Stimulated activated CD4-positive, alpha-beta T cell treated with anti-CD3 and anti-CD28 coated beads, Interleukin-15, amount 100 ng/mL, for 48 hours (primary cell): ENCODE results near the gene CDH23.

ENCODE experiments used
- DNase-seq, 2 donors: peaks; one replicate each; pipeline ENCODE4 v3.0.0-alpha.2; 2020; ENCODE audit warnings: low read depth in 2 of 2

Gene CDH23

GRCh38 chr10:71369602-71370001 is 27.1 kb upstream of the CDH23 start:
- DNase-seq, result no peak

- no peak for DNase-seq
These were observed 26.7 kb upstream of the CDH23 start for GRCh38 chr10:71370031-71370430.

- no peak for DNase-seq
These were observed 25.0 kb upstream of the CDH23 start for GRCh38 chr10:71371750-71372166.

GRCh38 chr10:71372882-71373495 is 23.7 kb upstream of the CDH23 start:
- DNase-seq, result no peak

- no peak for DNase-seq
These were observed 22.1 kb upstream of the CDH23 start for GRCh38 chr10:71374481-71375233.

- no peak for DNase-seq
These were observed 20.8 kb upstream of the CDH23 start for GRCh38 chr10:71375952-71376351.

GRCh38 chr10:71378336-71379117 is 18.2 kb upstream of the CDH23 start:
- no peak for DNase-seq

- no peak for DNase-seq
These were observed 17.5 kb upstream of the CDH23 start for GRCh38 chr10:71379118-71379766.

- no peak for DNase-seq
These were observed 15.9 kb upstream of the CDH23 start for GRCh38 chr10:71380841-71381240.

GRCh38 chr10:71381611-71382010 is 15.1 kb upstream of the CDH23 start:
- DNase-seq, result no peak

- DNase-seq, result no peak
These were observed 14.7 kb upstream of the CDH23 start for GRCh38 chr10:71382028-71382427.

- DNase-seq, result no peak
These were observed 14.0 kb upstream of the CDH23 start for GRCh38 chr10:71382757-71383156.

GRCh38 chr10:71383972-71384687 is 12.6 kb upstream of the CDH23 start:
- peak; percentile 35 to 66 for DNase-seq

- DNase-seq, result no peak
These were observed 8.5 kb upstream of the CDH23 start for GRCh38 chr10:71388171-71388570.

- no peak for DNase-seq
These were observed 8.0 kb upstream of the CDH23 start for GRCh38 chr10:71388583-71389310.

GRCh38 chr10:71389768-71390460 is 6.8 kb upstream of the CDH23 start:
- DNase-seq, result no peak

GRCh38 chr10:71390461-71390835 is 6.3 kb upstream of the CDH23 start:
- DNase-seq, result no peak

GRCh38 chr10:71390921-71391690 is 5.6 kb upstream of the CDH23 start:
- no peak for DNase-seq

- DNase-seq, result no peak
These were observed 5.0 kb upstream of the CDH23 start for GRCh38 chr10:71391701-71392100.

- DNase-seq, result no peak
These were observed 4.4 kb upstream of the CDH23 start for GRCh38 chr10:71392292-71392691.
